H9 (cell line): ENCODE data around the gene SDK1. TPM values are rescaled to one million over a fixed set of nuclear protein-coding genes. Genes with fewer than 3 reads are reported as not detected.

ENCODE experiments used
- DNase-seq: peaks from one replicate; pipeline ENCODE4 v3.0.0-alpha.2; 2017
- H2AFZ ChIP-seq: one replicate; pipeline ENCODE4 v1.6.1; 2013; ENCODE audit warnings: mild to moderate bottlenecking, low read length, control low read depth, moderate library complexity
- H2AK5ac ChIP-seq: 2 replicates; pipeline ENCODE4 v1.6.1; 2013; ENCODE audit warnings: low read length, control low read depth, mixed read lengths; ENCODE audit not compliant: insufficient read length
- H2BK120ac ChIP-seq: one replicate; pipeline ENCODE4 v1.6.1; 2013; ENCODE audit warnings: low read depth, mild to moderate bottlenecking, low read length, control low read depth, inconsistent platforms; ENCODE audit not compliant: poor library complexity, severe bottlenecking
- H2BK12ac ChIP-seq: 2 replicates; pipeline ENCODE4 v1.6.1; 2013; ENCODE audit warnings: low read length, control low read depth, mixed read lengths, low read depth; ENCODE audit not compliant: insufficient read length
- H2BK15ac ChIP-seq: 2 replicates; pipeline ENCODE4 v1.6.1; 2013; ENCODE audit warnings: low read depth, low read length, control low read depth
- H2BK20ac ChIP-seq: one replicate; pipeline ENCODE4 v1.6.1; 2013; ENCODE audit warnings: low read depth, mild to moderate bottlenecking, low read length, control low read depth, inconsistent platforms; ENCODE audit not compliant: poor library complexity, severe bottlenecking
- H2BK5ac ChIP-seq: 2 replicates; pipeline ENCODE4 v1.6.1; 2013; ENCODE audit warnings: low read length, control low read depth, mixed read lengths; ENCODE audit not compliant: insufficient read length
- H3K14ac ChIP-seq: 2 replicates; pipeline ENCODE4 v1.6.1; 2013; ENCODE audit warnings: low read length, control low read depth; ENCODE audit not compliant: insufficient read depth
- H3K18ac ChIP-seq: 2 replicates; pipeline ENCODE4 v1.6.1; 2013; ENCODE audit warnings: low read depth, mild to moderate bottlenecking, mixed read lengths, low read length, control low read depth; ENCODE audit not compliant: insufficient read length
- H3K23ac ChIP-seq: 2 replicates; pipeline ENCODE4 v1.6.1; 2013; ENCODE audit warnings: low read length, control low read depth, mixed read lengths, low read depth; ENCODE audit not compliant: insufficient read length
- H3K23me2 ChIP-seq: 2 replicates; pipeline ENCODE4 v1.6.1; 2013; ENCODE audit warnings: low read depth, mild to moderate bottlenecking, mixed read lengths, low read length, control low read depth; ENCODE audit not compliant: insufficient read length, poor library complexity, severe bottlenecking
- H3K27ac ChIP-seq: 2 replicates; pipeline ENCODE4 v1.5.1; 2013; ENCODE audit warnings: low read length, control low read depth, mixed read lengths, low read depth; ENCODE audit not compliant: insufficient read length
- H3K27me3 ChIP-seq: 2 replicates; pipeline ENCODE4 v1.6.1; 2013; ENCODE audit warnings: low read length, control low read depth, inconsistent platforms; ENCODE audit not compliant: insufficient read depth
- H3K4ac ChIP-seq: 2 replicates; pipeline ENCODE4 v1.6.1; 2013; ENCODE audit warnings: low read depth, mild to moderate bottlenecking, control low read depth, inconsistent platforms, low read length, moderate library complexity
- H3K4me1 ChIP-seq: 2 replicates; pipeline ENCODE4 v1.6.1; 2013; ENCODE audit warnings: low read length, control low read depth, inconsistent platforms; ENCODE audit not compliant: insufficient read depth
- H3K4me2 ChIP-seq: 2 replicates; pipeline ENCODE4 v1.6.1; 2013; ENCODE audit warnings: low read length, control low read depth, mixed read lengths; ENCODE audit not compliant: insufficient read length, insufficient read depth
- H3K56ac ChIP-seq: 2 replicates; pipeline ENCODE4 v1.6.1; 2013; ENCODE audit warnings: low read depth, mild to moderate bottlenecking, mixed read lengths, low read length, control low read depth; ENCODE audit not compliant: insufficient read length
- H3K79me1 ChIP-seq: 2 replicates; pipeline ENCODE4 v1.6.1; 2013; ENCODE audit warnings: low read depth, mild to moderate bottlenecking, moderate library complexity, low read length, control low read depth, inconsistent platforms; ENCODE audit not compliant: insufficient read depth, poor library complexity, severe bottlenecking
- H3K79me2 ChIP-seq: 2 replicates; pipeline ENCODE4 v1.6.1; 2013; ENCODE audit warnings: low read length, control low read depth, inconsistent platforms; ENCODE audit not compliant: insufficient read depth
- H3K9ac ChIP-seq: 2 replicates; pipeline ENCODE4 v1.6.1; 2013; ENCODE audit warnings: low read length, control low read depth, mixed read lengths; ENCODE audit not compliant: insufficient read length; ENCODE audit errors: extremely low read depth
- H3K9me3 ChIP-seq: one replicate; pipeline ENCODE4 v1.6.1; 2013; ENCODE audit warnings: low read depth, low read length, inconsistent platforms; ENCODE audit not compliant: control insufficient read depth
- H3T11ph ChIP-seq: one replicate; pipeline ENCODE4 v1.6.1; 2013; ENCODE audit warnings: mild to moderate bottlenecking, low read length, control low read depth, inconsistent platforms
- H4K20me1 ChIP-seq: one replicate; pipeline ENCODE4 v1.6.1; 2013; ENCODE audit not compliant: control insufficient read depth, insufficient read length, insufficient read depth
- H4K5ac ChIP-seq: 2 replicates; pipeline ENCODE4 v1.6.1; 2013; ENCODE audit warnings: low read depth, mild to moderate bottlenecking, mixed read lengths, low read length, control low read depth; ENCODE audit not compliant: insufficient read length
- H4K8ac ChIP-seq: replicated peaks from 2 replicates; pipeline ENCODE4 v1.6.1; 2013; ENCODE audit warnings: low read length, control low read depth, mixed read lengths, low read depth; ENCODE audit not compliant: insufficient read length
- H4K91ac ChIP-seq: 2 replicates; pipeline ENCODE4 v1.6.1; 2013; ENCODE audit warnings: low read depth, mild to moderate bottlenecking, moderate library complexity, mixed read lengths, low read length, control low read depth; ENCODE audit not compliant: insufficient read length
- H3K27ac Mint-ChIP-seq, 3 experiments: 2 replicates in 2 of 3; 3 replicates in 1 of 3; pipeline ENCODE4 v1.8.0; 2020 to 2021; ENCODE audit warnings: mixed read lengths in 3 of 3, mild to moderate bottlenecking in 1 of 3, moderate library complexity in 1 of 3
- H3K27me3 Mint-ChIP-seq: 2 replicates; pipeline ENCODE4 v1.8.0; 2021; ENCODE audit warnings: low read depth, mild to moderate bottlenecking, moderate library complexity, mixed read lengths
- H3K36me3 Mint-ChIP-seq, 3 experiments: 2 replicates in 2 of 3; 3 replicates in 1 of 3; pipeline ENCODE4 v1.8.0; 2020 to 2021; ENCODE audit warnings: low read depth in 3 of 3, mixed read lengths in 3 of 3; ENCODE audit not compliant: insufficient read depth in 1 of 3
- H3K4me1 Mint-ChIP-seq, 2 experiments: 2 replicates each; pipeline ENCODE4 v1.8.0; 2020; ENCODE audit warnings: mixed read lengths in 2 of 2
- H3K4me3 Mint-ChIP-seq, 2 experiments: 2 replicates in 1 of 2; 3 replicates in 1 of 2; pipeline ENCODE4 v1.8.0; 2020 to 2021; ENCODE audit warnings: mild to moderate bottlenecking in 2 of 2, mixed read lengths in 2 of 2, moderate library complexity in 1 of 2
- H3K9me3 Mint-ChIP-seq, 2 experiments: 2 replicates in 1 of 2; 3 replicates in 1 of 2; pipeline ENCODE4 v1.8.0; 2020; ENCODE audit warnings: mild to moderate bottlenecking in 2 of 2, mixed read lengths in 2 of 2, moderate library complexity in 1 of 2
- WGBS: extraction: QIAGEN DNeasy Blood & Tissue Kit; methylation state at CpG from one replicate; pipeline ENCODE4 v1.1.7; 2013; ENCODE audit warnings: missing lambda C conversion rate, low lambda C conversion rate, mixed read lengths; ENCODE audit not compliant: insufficient read length; ENCODE audit errors: extremely low coverage; 5-methylcytosine and 5-hydroxymethylcytosine counted together
- total RNA-seq: library from RNA; stranded (reverse); gene quantifications from 2 replicates; pipeline ENCODE4 v1.2.1, GENCODE V29; 2021
- TF ChIP-seq, protein P1 (sequence below): fragments of 200-600 bp; sonication (generic); conservative IDR thresholded peaks from 3 replicates; pipeline ENCODE4 v1.8.0; 2021; ENCODE audit warnings: antibody characterized with exemption, mild to moderate bottlenecking

Gene SDK1
- total RNA-seq, 1 experiment from 2014 or later, result 8.7 TPM

DNA sequence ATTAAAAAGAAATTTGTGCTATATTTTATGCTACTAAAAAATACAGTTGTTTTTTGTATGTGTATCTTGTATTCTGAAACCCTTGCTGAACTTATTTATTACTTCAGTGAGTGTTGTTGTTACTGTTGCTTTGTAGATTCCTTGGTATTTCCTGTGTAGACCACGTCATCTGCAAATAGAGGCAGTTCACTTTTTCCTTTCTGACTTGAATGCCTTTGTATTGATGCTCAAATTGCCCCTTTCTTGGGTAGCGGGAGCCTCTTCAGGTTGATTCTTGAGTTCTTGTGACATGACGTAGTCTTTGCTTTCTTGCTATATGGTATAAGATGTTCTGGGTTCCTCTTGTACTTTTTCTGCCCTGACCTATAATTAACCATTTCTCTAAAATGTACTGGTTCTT lies 504.1 kb downstream of the SDK1 start:
- no peak for DNase-seq
- H3K4me1 Mint-ChIP-seq, result peaks cover 25 to 28% of the 10 kb centered on the region in 2 experiments
- H3K4ac ChIP-seq, result no peak overlapping the region
- no peak overlapping the region for H3K27ac Mint-ChIP-seq
- H4K8ac ChIP-seq, result no peak overlapping the region
- no peaks in the 10 kb centered on the region for H3K9me3 ChIP-seq
- H3K14ac ChIP-seq, result no peak overlapping the region
- no peaks in the 10 kb centered on the region; the same call in 1 of the 2 replicates for H3K4me1 ChIP-seq
- no peak overlapping the region for H2BK5ac ChIP-seq
- no peak overlapping the region for H2BK15ac ChIP-seq
- H3K18ac ChIP-seq, result no peak overlapping the region
- no peaks in the 10 kb centered on the region for H3K79me1 ChIP-seq
- no peak overlapping the region for H2AK5ac ChIP-seq
- H3K79me2 ChIP-seq, result no peaks in the 10 kb centered on the region
- H3K9ac ChIP-seq, result no peak overlapping the region
- TF ChIP-seq, protein P1, sequence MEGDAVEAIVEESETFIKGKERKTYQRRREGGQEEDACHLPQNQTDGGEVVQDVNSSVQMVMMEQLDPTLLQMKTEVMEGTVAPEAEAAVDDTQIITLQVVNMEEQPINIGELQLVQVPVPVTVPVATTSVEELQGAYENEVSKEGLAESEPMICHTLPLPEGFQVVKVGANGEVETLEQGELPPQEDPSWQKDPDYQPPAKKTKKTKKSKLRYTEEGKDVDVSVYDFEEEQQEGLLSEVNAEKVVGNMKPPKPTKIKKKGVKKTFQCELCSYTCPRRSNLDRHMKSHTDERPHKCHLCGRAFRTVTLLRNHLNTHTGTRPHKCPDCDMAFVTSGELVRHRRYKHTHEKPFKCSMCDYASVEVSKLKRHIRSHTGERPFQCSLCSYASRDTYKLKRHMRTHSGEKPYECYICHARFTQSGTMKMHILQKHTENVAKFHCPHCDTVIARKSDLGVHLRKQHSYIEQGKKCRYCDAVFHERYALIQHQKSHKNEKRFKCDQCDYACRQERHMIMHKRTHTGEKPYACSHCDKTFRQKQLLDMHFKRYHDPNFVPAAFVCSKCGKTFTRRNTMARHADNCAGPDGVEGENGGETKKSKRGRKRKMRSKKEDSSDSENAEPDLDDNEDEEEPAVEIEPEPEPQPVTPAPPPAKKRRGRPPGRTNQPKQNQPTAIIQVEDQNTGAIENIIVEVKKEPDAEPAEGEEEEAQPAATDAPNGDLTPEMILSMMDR, result no peak
- H3K27ac ChIP-seq, result no peak overlapping the region
- H3K56ac ChIP-seq, result no peak overlapping the region
- no CpG with 5 or more reads among the region's 3 CpGs for WGBS
- H2BK120ac ChIP-seq, result no peak overlapping the region
- no peak overlapping the region for H3K4me3 Mint-ChIP-seq
- no peak overlapping the region for H3K4me2 ChIP-seq
- H3K27me3 Mint-ChIP-seq, result no peaks in the 10 kb centered on the region
- H2BK20ac ChIP-seq, result no peak overlapping the region
- H2AFZ ChIP-seq, result no peak overlapping the region
- no peaks in the 10 kb centered on the region for H4K20me1 ChIP-seq
- H3K23me2 ChIP-seq, result no peaks in the 10 kb centered on the region
- no peak overlapping the region for H3K23ac ChIP-seq
- no peaks in the 10 kb centered on the region for H3K27me3 ChIP-seq
- no peak overlapping the region for H2BK12ac ChIP-seq
- no peak overlapping the region for H3T11ph ChIP-seq
- H4K91ac ChIP-seq, result no peak overlapping the region
- H3K36me3 Mint-ChIP-seq, result no peaks in the 10 kb centered on the region; a peak in 1 of 7 replicates
- no peaks in the 10 kb centered on the region for H3K9me3 Mint-ChIP-seq
- H4K5ac ChIP-seq, result no peak overlapping the region
